H1 (cell line): ENCODE data around the gene COL8A2. TPM values are rescaled to one million over a fixed set of nuclear protein-coding genes. Genes with fewer than 3 reads are reported as not detected.

Experiments used
- CTCF ChIA-PET: fragments of 300-600 bp; sonication (Branson Sonifier 250); formaldehyde crosslinking; loops from one replicate; lab custom pipeline; 2021; ENCODE audit not compliant: partially characterized antibody; lab: Charles Lee
- POLR2A ChIA-PET: fragments of 300-600 bp; sonication (Branson Sonifier 250); formaldehyde crosslinking; loops from one replicate; lab custom pipeline; 2021; ENCODE audit warnings: inconsistent platforms; ENCODE audit not compliant: partially characterized antibody; lab: Charles Lee
- DNase-seq, 2 experiments: peaks; one replicate each; pipeline versions ENCODE4 v3.0.0 to v3.0.0-alpha.2; 2010 to 2022; ENCODE audit warnings: low spot score in 2 of 2, low read depth in 1 of 2, mixed read lengths in 1 of 2
- FAIRE-seq: peaks from 2 replicates; lab custom pipeline; 2011; peaks lifted over from hg19 to GRCh38; lab: Jason Lieb, UNC
- H2AFZ ChIP-seq: 2 replicates; pipeline ENCODE4 v1.8.1; 2012; ENCODE audit warnings: low read length, inconsistent platforms
- H2AK5ac ChIP-seq: 2 replicates; pipeline ENCODE4 v1.6.1; 2013; ENCODE audit warnings: low read depth, low read length
- H2BK120ac ChIP-seq: replicated peaks from 2 replicates; pipeline ENCODE3; 2013; ENCODE audit warnings: low read depth, low read length, inconsistent platforms
- H2BK12ac ChIP-seq: 2 replicates; pipeline ENCODE4 v1.6.1; 2013; ENCODE audit warnings: low read depth, low read length
- H2BK15ac ChIP-seq: 2 replicates; pipeline ENCODE4 v1.6.1; 2013; ENCODE audit warnings: low read length
- H2BK20ac ChIP-seq: 2 replicates; pipeline ENCODE4 v1.6.1; 2013; ENCODE audit warnings: low read length
- H2BK5ac ChIP-seq: 2 replicates; pipeline ENCODE4 v1.6.1; 2013; ENCODE audit warnings: low read depth, low read length
- H3K14ac ChIP-seq: 2 replicates; pipeline ENCODE4 v1.6.1; 2013; ENCODE audit warnings: inconsistent platforms; ENCODE audit not compliant: insufficient read length
- H3K18ac ChIP-seq: 2 replicates; pipeline ENCODE4 v1.6.1; 2013; ENCODE audit warnings: low read length; ENCODE audit errors: extremely low read depth
- H3K23ac ChIP-seq: 2 replicates; pipeline ENCODE4 v1.6.1; 2013; ENCODE audit warnings: inconsistent platforms; ENCODE audit not compliant: insufficient read length
- H3K23me2 ChIP-seq: 2 replicates; pipeline ENCODE4 v1.6.1; 2013; ENCODE audit warnings: low read depth, low read length
- H3K27ac ChIP-seq: 2 replicates; pipeline ENCODE4 v1.6.1; 2011; ENCODE audit warnings: low read depth, low read length, inconsistent platforms
- H3K27me3 ChIP-seq, 4 experiments: replicated peaks in 1 of 4; 1 replicate in 1 of 4; 2 replicates in 3 of 4; pipeline versions ENCODE4 v1.6.1 to v1.8.1; 2011 to 2013; ENCODE audit warnings: low read length in 3 of 4, mild to moderate bottlenecking in 3 of 4, inconsistent platforms in 2 of 4, mixed read lengths in 2 of 4, moderate library complexity in 1 of 4; ENCODE audit not compliant: control insufficient read depth in 3 of 4, insufficient read depth in 3 of 4; ENCODE audit errors: extremely low read depth in 1 of 4
- H3K36me3 ChIP-seq, 4 experiments: 2 replicates each; pipeline versions ENCODE4 v1.6.1 to v1.8.1; 2011 to 2013; ENCODE audit warnings: mild to moderate bottlenecking in 4 of 4, low read length in 3 of 4, moderate library complexity in 2 of 4, control low read depth in 1 of 4, inconsistent platforms in 1 of 4; ENCODE audit not compliant: insufficient read depth in 4 of 4, control insufficient read depth in 2 of 4
- H3K4ac ChIP-seq: replicated peaks from 2 replicates; pipeline ENCODE3; 2013; ENCODE audit warnings: low read length, low read depth, mixed read lengths, inconsistent platforms; ENCODE audit not compliant: insufficient read length
- H3K4me1 ChIP-seq, 4 experiments: replicated peaks in 1 of 4; 1 replicate in 1 of 4; 2 replicates in 3 of 4; pipeline versions ENCODE4 v1.6.1 to v1.8.1; 2011 to 2013; ENCODE audit warnings: low read length in 3 of 4, inconsistent platforms in 2 of 4, mixed read lengths in 1 of 4; ENCODE audit not compliant: insufficient read depth in 4 of 4, control insufficient read depth in 3 of 4
- H3K4me2 ChIP-seq, 2 experiments: 2 replicates each; pipeline versions ENCODE4 v1.6.1 to v1.8.1; 2011 to 2013; ENCODE audit warnings: low read depth in 2 of 2, low read length in 2 of 2, control low read depth in 1 of 2, inconsistent platforms in 1 of 2, mild to moderate bottlenecking in 1 of 2; ENCODE audit not compliant: insufficient read depth in 1 of 2
- H3K4me3 ChIP-seq, 4 experiments: fragments of 200-600, 300-600 bp in 1 of 4; sonication (generic), shearing (Covaris generic), sonication (Bioruptor Twin) in 1 of 4; 2 replicates each; pipeline versions ENCODE4 v1.5.1 to v1.8.1; 2011 to 2016; ENCODE audit warnings: low read length in 4 of 4, low read depth in 3 of 4, control low read depth in 2 of 4, inconsistent platforms in 2 of 4, mild to moderate bottlenecking in 2 of 4, mixed read lengths in 1 of 4, moderate library complexity in 1 of 4; ENCODE audit not compliant: insufficient read depth in 2 of 4; ENCODE audit errors: extremely low read depth in 1 of 4
- H3K56ac ChIP-seq: replicated peaks from 2 replicates; pipeline ENCODE3; 2013; ENCODE audit warnings: low read depth, mild to moderate bottlenecking, mixed read lengths, low read length, inconsistent platforms; ENCODE audit not compliant: insufficient read length
- H3K79me1 ChIP-seq: 2 replicates; pipeline ENCODE4 v1.6.1; 2013; ENCODE audit warnings: low read depth, low read length, control low read depth
- H3K79me2 ChIP-seq, 2 experiments: 2 replicates each; pipeline versions ENCODE4 v1.6.1 to v1.8.1; 2012 to 2013; ENCODE audit warnings: low read length in 2 of 2, mild to moderate bottlenecking in 2 of 2, inconsistent platforms in 1 of 2; ENCODE audit not compliant: insufficient read depth in 2 of 2, control insufficient read depth in 1 of 2
- H3K9ac ChIP-seq, 4 experiments: replicated peaks in 1 of 4; 1 replicate in 1 of 4; 2 replicates in 3 of 4; pipeline versions ENCODE4 v1.6.1 to v1.8.1; 2011 to 2013; ENCODE audit warnings: low read depth in 3 of 4, low read length in 3 of 4, control low read depth in 2 of 4, mild to moderate bottlenecking in 2 of 4, moderate library complexity in 2 of 4, inconsistent platforms in 1 of 4; ENCODE audit errors: extremely low read depth in 1 of 4
- H3K9me3 ChIP-seq, 2 experiments: 2 replicates each; pipeline versions ENCODE4 v1.6.1 to v1.8.1; 2012 to 2013; ENCODE audit warnings: mild to moderate bottlenecking in 2 of 2, moderate library complexity in 2 of 2, control low read depth in 1 of 2, inconsistent platforms in 1 of 2, low read depth in 1 of 2, low read length in 1 of 2, mixed read lengths in 1 of 2; ENCODE audit not compliant: insufficient read depth in 2 of 2
- H4K20me1 ChIP-seq, 2 experiments: replicated peaks in 1 of 2; 2 replicates each; pipeline versions ENCODE3 to v1.8.1; 2011 to 2013; ENCODE audit warnings: inconsistent platforms in 2 of 2, low read length in 2 of 2, mild to moderate bottlenecking in 1 of 2; ENCODE audit not compliant: insufficient read depth in 2 of 2, control insufficient read depth in 1 of 2
- H4K5ac ChIP-seq: 2 replicates; pipeline ENCODE4 v1.6.1; 2013; ENCODE audit warnings: low read length, low read depth, mixed read lengths, inconsistent platforms; ENCODE audit not compliant: insufficient read length
- H4K8ac ChIP-seq: 2 replicates; pipeline ENCODE4 v1.8.0; 2013; ENCODE audit warnings: mild to moderate bottlenecking, moderate library complexity, low read length, inconsistent platforms; ENCODE audit not compliant: insufficient read depth; ENCODE audit errors: extremely low read depth
- H4K91ac ChIP-seq: replicated peaks from 2 replicates; pipeline ENCODE3; 2013; ENCODE audit warnings: low read length, mixed read lengths, inconsistent platforms; ENCODE audit not compliant: insufficient read length
- SIRT6 ChIP-seq: IDR thresholded peaks from one replicate; pipeline ENCODE4 v1.7.1; 2012; ENCODE audit warnings: low read length, inconsistent platforms
- SP1 ChIP-seq: IDR thresholded peaks from 2 replicates; pipeline ENCODE4 v1.6.1; 2011; ENCODE audit warnings: low read depth, low read length
- WGBS, 2 experiments: shearing (Covaris generic) in 1 of 2; methylation state at CpG; one replicate each; pipeline versions ENCODE4 v1.1.6 to v1.1.7; 2013 to 2015; ENCODE audit warnings: low lambda C conversion rate in 2 of 2, mixed read lengths in 2 of 2, inconsistent platforms in 1 of 2, low coverage in 1 of 2, missing lambda C conversion rate in 1 of 2; ENCODE audit not compliant: insufficient replicate concordance in 2 of 2, insufficient coverage in 1 of 2, insufficient read length in 1 of 2; ENCODE audit errors: extremely low coverage in 1 of 2, missing lambda C conversion rate in 1 of 2; 5-methylcytosine and 5-hydroxymethylcytosine counted together
- polyA plus RNA-seq, 7 experiments: library from polyadenylated mRNA; depleted of rRNA in 3 of 7; stranded (reverse) in 5 of 7; unstranded in 2 of 7; fragments of >200 nt in 5 of 7; fragments of 200-250 nt in 2 of 7; gene quantifications; 1 replicate in 5 of 7; 2 replicates in 1 of 7; 4 replicates in 1 of 7; pipeline versions ENCODE4 v1.2.1 to v1.2.3, GENCODE V29; 2011 to 2013; ENCODE audit warnings: missing spikeins in 2 of 7, mixed read lengths in 2 of 7
- total RNA-seq: library from RNA; stranded (reverse); fragmentation: NEBNext Ultra II Directional; extraction: Animal tissue kit (Norgen Biotek cat#: 25700); gene quantifications from 2 replicates; pipeline ENCODE4 v1.2.1, GENCODE V29; 2021

COL8A2 gene
- total and polyA plus RNA-seq, 2 of the 8 experiments (the other 6 are each of a cell fraction or from before 2014, with no cell fraction given), result 2.1 to 2.8 TPM

GRCh38 chr1:36164361-36164760 lies 39.3 kb upstream of the COL8A2 start:
- 86% methylated on average over 2 of the region's 2 CpGs; no CpG with 5 or more reads in 1 of the 2 experiments for WGBS, 2 experiments
- Histone ChIP-seq H4K20me1 (peaks cover 0 to 25% of the 10 kb centered on the region in 2 experiments), H2BK12ac (no peak overlapping the region), H3K4me3 (no peak overlapping the region), H2AFZ (no peak overlapping the region), H3K27ac (no peak overlapping the region), H3K56ac (no peak overlapping the region), H4K8ac (no peak overlapping the region), H3K79me2 (peaks cover 0 to 34% of the 10 kb centered on the region in 2 experiments; a peak in 3 of 4 replicates)
- TF ChIP-seq SIRT6, result no peak
- no peak for TF ChIP-seq SP1
- TF ChIP-seq, all 59 proteins: peak for 0
- H2BK20ac ChIP-seq, result no peak overlapping the region
- POLR2A ChIA-PET, result interaction anchor here (1.2 to 1.4 kb wide), 2 partner anchors 11 to 67 kb away, joined by 4 to 5 read pairs; no protein-coding TSS in a partner anchor
- no peak overlapping the region for H2BK120ac ChIP-seq
- no peak overlapping the region for H3K18ac ChIP-seq
- H3K4me1 ChIP-seq, result peaks cover 0 to 16% (median 7%) of the 10 kb centered on the region in 4 experiments; a peak in 6 of 7 replicates
- H3K36me3 ChIP-seq, result no peaks in the 10 kb centered on the region
- no peaks in the 10 kb centered on the region for H3K27me3 ChIP-seq
- CTCF ChIA-PET, result interaction anchor here (1.4 to 17.6 kb wide), 4 partner anchors 9 to 24 kb away, joined by 5 to 233 read pairs (median 74); partner anchors contain the start of gene TRAPPC3
- no peak overlapping the region for H3K14ac ChIP-seq
- no peak overlapping the region for H3K9ac ChIP-seq
- H3K9me3 ChIP-seq, result no peaks in the 10 kb centered on the region
- H4K91ac ChIP-seq, result no peak overlapping the region
- H3K23me2 ChIP-seq, result no peaks in the 10 kb centered on the region
- H3K4ac ChIP-seq, result no peak overlapping the region
- FAIRE-seq (no peak), DNase-seq (no peak)
- no peak overlapping the region for H3K23ac ChIP-seq
- H2AK5ac ChIP-seq, result no peak overlapping the region; the same call in 1 of the 2 replicates
- H3K79me1 ChIP-seq, result peaks cover 5% of the 10 kb centered on the region; the same call in 1 of the 2 replicates
- H3K4me2 ChIP-seq, result no peak overlapping the region
- no peak overlapping the region for H2BK5ac ChIP-seq
- no peak overlapping the region for H2BK15ac ChIP-seq
- H4K5ac ChIP-seq, result no peak overlapping the region
